Measurements from ENCODE around the gene LCN9.

LCN9 gene

DNA sequence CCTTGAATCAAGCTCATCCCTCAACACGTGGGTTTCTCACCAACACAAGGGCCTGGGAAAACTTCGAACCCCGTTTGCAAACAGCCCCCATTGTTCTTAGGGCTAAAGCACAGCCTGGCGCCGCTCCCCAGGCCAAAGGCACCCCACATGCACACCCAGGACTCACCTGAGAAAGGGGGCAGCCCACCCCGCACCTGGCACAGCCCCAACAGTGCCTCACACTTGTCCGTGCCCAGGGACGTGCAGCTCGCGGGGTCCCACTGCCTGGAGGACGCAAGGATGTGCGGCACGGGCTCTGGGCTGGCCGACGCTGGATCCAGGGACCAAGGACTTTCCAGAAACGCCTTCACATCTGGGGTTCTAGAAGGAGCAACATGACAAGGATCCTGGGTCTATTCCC lies 33.3 kb downstream of the LCN9 start:
- Histone ChIP-seq H3K4me3 (replicated peaks; ENCODE audit: insufficient read depth, low read length) (no peak overlapping the region), H3K27ac (replicated peaks) (no peak overlapping the region), H3K27me3 (ENCODE audit: insufficient read depth, poor library complexity, severe bottlenecking) (peaks cover 8% of the 10 kb centered on the region)
- DNase-seq (ENCODE audit: low read depth in 1 of 2, low spot score in 1 of 2) = no peak
- TF ChIP-seq, protein P1, sequence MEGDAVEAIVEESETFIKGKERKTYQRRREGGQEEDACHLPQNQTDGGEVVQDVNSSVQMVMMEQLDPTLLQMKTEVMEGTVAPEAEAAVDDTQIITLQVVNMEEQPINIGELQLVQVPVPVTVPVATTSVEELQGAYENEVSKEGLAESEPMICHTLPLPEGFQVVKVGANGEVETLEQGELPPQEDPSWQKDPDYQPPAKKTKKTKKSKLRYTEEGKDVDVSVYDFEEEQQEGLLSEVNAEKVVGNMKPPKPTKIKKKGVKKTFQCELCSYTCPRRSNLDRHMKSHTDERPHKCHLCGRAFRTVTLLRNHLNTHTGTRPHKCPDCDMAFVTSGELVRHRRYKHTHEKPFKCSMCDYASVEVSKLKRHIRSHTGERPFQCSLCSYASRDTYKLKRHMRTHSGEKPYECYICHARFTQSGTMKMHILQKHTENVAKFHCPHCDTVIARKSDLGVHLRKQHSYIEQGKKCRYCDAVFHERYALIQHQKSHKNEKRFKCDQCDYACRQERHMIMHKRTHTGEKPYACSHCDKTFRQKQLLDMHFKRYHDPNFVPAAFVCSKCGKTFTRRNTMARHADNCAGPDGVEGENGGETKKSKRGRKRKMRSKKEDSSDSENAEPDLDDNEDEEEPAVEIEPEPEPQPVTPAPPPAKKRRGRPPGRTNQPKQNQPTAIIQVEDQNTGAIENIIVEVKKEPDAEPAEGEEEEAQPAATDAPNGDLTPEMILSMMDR (IDR thresholded peaks at IDR 0.05; ENCODE audit: insufficient read depth, low read length) = no peak
- no peak for TF ChIP-seq POLR2AphosphoS5 (IDR thresholded peaks at IDR 0.05; ENCODE audit: low read depth)

DNA sequence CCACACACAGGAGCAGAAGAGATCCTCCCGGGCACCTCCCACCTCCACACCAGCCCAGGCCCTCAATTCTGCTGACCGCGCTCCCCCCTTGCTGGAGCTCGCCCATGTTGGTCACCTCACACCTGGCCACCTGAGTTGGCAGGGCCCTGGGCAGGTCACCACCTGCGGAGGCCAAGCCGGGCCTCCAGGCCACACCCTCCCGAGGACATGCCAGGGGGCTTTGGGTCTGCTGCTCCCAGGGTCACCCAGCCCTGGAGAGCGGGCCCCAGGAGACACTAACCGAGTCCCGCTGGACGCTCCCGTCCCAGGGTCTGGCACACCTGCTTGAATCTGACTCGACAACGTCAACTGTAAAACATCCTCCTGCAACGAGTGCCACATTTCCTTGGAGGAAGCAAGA lies 34.1 kb downstream of the LCN9 start:
- no peak overlapping the region for H3K4me3 ChIP-seq (replicated peaks; ENCODE audit: insufficient read depth, low read length)
- no peak overlapping the region for H3K27ac ChIP-seq (replicated peaks)
- DNase-seq (ENCODE audit: low read depth in 1 of 2, low spot score in 1 of 2) = no peak
- TF ChIP-seq GABPA (IDR thresholded peaks at IDR 0.05; ENCODE audit: low read depth) = no peak
- TF ChIP-seq, protein P1 (IDR thresholded peaks at IDR 0.05; ENCODE audit: insufficient read depth, low read length) = no peak
- TF ChIP-seq POLR2AphosphoS5 (IDR thresholded peaks at IDR 0.05; ENCODE audit: low read depth) = no peak
- TF ChIP-seq SPI1 (IDR thresholded peaks at IDR 0.05; ENCODE audit: borderline replicate concordance, low read depth) = no peak
- TF ChIP-seq, protein P2, sequence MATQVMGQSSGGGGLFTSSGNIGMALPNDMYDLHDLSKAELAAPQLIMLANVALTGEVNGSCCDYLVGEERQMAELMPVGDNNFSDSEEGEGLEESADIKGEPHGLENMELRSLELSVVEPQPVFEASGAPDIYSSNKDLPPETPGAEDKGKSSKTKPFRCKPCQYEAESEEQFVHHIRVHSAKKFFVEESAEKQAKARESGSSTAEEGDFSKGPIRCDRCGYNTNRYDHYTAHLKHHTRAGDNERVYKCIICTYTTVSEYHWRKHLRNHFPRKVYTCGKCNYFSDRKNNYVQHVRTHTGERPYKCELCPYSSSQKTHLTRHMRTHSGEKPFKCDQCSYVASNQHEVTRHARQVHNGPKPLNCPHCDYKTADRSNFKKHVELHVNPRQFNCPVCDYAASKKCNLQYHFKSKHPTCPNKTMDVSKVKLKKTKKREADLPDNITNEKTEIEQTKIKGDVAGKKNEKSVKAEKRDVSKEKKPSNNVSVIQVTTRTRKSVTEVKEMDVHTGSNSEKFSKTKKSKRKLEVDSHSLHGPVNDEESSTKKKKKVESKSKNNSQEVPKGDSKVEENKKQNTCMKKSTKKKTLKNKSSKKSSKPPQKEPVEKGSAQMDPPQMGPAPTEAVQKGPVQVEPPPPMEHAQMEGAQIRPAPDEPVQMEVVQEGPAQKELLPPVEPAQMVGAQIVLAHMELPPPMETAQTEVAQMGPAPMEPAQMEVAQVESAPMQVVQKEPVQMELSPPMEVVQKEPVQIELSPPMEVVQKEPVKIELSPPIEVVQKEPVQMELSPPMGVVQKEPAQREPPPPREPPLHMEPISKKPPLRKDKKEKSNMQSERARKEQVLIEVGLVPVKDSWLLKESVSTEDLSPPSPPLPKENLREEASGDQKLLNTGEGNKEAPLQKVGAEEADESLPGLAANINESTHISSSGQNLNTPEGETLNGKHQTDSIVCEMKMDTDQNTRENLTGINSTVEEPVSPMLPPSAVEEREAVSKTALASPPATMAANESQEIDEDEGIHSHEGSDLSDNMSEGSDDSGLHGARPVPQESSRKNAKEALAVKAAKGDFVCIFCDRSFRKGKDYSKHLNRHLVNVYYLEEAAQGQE (IDR thresholded peaks at IDR 0.05; ENCODE audit: insufficient replicate concordance, low read depth) = no peak
- H3K27me3 ChIP-seq (ENCODE audit: insufficient read depth, poor library complexity, severe bottlenecking) = peaks cover 8% of the 10 kb centered on the region

DNA sequence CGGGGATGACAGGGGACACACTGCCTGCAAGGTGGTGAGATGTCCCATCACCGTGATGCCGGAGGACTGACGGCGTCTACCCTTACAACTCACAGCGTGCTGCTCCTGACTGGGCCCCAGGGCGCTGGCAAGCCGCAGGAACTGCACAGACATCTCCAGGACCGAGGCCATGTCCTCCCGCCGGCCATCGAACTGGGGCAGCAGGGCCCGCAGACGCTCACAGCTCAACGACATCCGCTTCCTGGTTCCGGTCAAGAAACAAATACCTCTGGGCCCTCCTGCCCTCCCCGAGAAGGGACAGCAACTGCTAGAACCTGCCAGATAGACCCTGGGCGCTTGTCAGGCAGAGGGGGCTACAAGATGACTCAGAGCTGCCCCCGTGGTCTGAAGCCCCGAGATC lies 35.1 kb downstream of the LCN9 start:
- no peak overlapping the region for H3K27ac ChIP-seq (replicated peaks)
- no peak overlapping the region for H3K4me3 ChIP-seq (replicated peaks; ENCODE audit: insufficient read depth, low read length)
- H3K27me3 ChIP-seq (ENCODE audit: insufficient read depth, poor library complexity, severe bottlenecking) = peaks cover 8% of the 10 kb centered on the region
- DNase-seq (ENCODE audit: low read depth in 1 of 2, low spot score in 1 of 2) = no peak
- TF ChIP-seq, protein P1 (IDR thresholded peaks at IDR 0.05; ENCODE audit: insufficient read depth, low read length) = no peak
- no peak for TF ChIP-seq POLR2AphosphoS5 (IDR thresholded peaks at IDR 0.05; ENCODE audit: low read depth)
- TF ChIP-seq GABPA (IDR thresholded peaks at IDR 0.05; ENCODE audit: low read depth) = no peak
- TF ChIP-seq SPI1 (IDR thresholded peaks at IDR 0.05; ENCODE audit: borderline replicate concordance, low read depth) = no peak
- TF ChIP-seq, protein P2 (IDR thresholded peaks at IDR 0.05; ENCODE audit: insufficient replicate concordance, low read depth) = no peak

DNA sequence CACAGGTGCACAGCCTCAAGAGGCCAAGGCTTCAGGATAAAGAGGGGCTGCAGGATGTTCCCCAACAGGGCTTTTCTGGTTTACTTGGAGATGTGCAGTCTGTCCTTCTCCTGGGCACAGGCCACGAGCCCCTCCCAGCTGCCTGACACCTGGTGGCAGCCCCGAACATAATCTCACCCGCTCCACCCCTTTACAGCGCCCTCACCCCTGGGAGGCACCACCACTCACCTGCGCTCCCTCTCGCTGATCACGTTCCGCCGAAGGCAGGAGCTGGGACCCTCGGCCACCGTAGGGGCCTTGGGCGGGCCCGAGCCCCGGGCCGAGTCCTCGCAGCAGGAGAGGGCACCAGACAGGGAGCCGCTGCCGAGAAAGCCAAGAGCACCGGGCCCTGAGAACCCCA lies 35.7 kb downstream of the LCN9 start:
- Histone ChIP-seq H3K27me3 (ENCODE audit: insufficient read depth, poor library complexity, severe bottlenecking) (peaks cover 8% of the 10 kb centered on the region), H3K4me3 (replicated peaks; ENCODE audit: insufficient read depth, low read length) (no peak overlapping the region), H3K27ac (replicated peaks) (no peak overlapping the region)
- TF ChIP-seq, protein P1 (IDR thresholded peaks at IDR 0.05; ENCODE audit: insufficient read depth, low read length) = no peak
- TF ChIP-seq POLR2AphosphoS5 (IDR thresholded peaks at IDR 0.05; ENCODE audit: low read depth) (no peak), SPI1 (IDR thresholded peaks at IDR 0.05; ENCODE audit: borderline replicate concordance, low read depth) (no peak), GABPA (IDR thresholded peaks at IDR 0.05; ENCODE audit: low read depth) (no peak)
- TF ChIP-seq, protein P2 (IDR thresholded peaks at IDR 0.05; ENCODE audit: insufficient replicate concordance, low read depth) = no peak
- no peak for DNase-seq (ENCODE audit: low read depth in 1 of 2, low spot score in 1 of 2)

Measured in HL-60 (cell line).